ENCODE measurements around the gene TRAPPC6A. TPM values are rescaled to one million over a fixed set of nuclear protein-coding genes. Genes with fewer than 3 reads are reported as not detected.
A peak's percentile ranks its signal among the peaks of the same experiment; 100 is the strongest.

TRAPPC6A gene
- polyA plus RNA-seq, 1 donor = 24.5 TPM

- no peak for DNase-seq
These were observed 11.9 kb upstream of the TRAPPC6A start for GRCh38 chr19:45189971-45190370.

- no peak for DNase-seq
These were observed 9.5 kb upstream of the TRAPPC6A start for GRCh38 chr19:45187421-45188100.

GRCh38 chr19:45186509-45187334 lies 8.7 kb upstream of the TRAPPC6A start:
- no peak for DNase-seq

- no peak for DNase-seq
These were observed 6.1 kb upstream of the TRAPPC6A start for GRCh38 chr19:45184115-45184514.

GRCh38 chr19:45182758-45183157 lies 4.7 kb upstream of the TRAPPC6A start:
- no peak for DNase-seq

GRCh38 chr19:45180936-45181335 lies 2.9 kb upstream of the TRAPPC6A start:
- no peak for DNase-seq

- DNase-seq = no peak
These were observed 1.9 kb upstream of the TRAPPC6A start for GRCh38 chr19:45179892-45180370.

- DNase-seq = no peak
These were observed 1.2 kb upstream of the TRAPPC6A start for GRCh38 chr19:45179072-45179891.

- DNase-seq = peak; percentile 100
These were observed 430 bp upstream of the TRAPPC6A start, which contains the start of gene BLOC1S3 for GRCh38 chr19:45178262-45179071. Gene BLOC1S3 (plus strand): TSS chr19:45178784. CDS start chr19:45179297, 513 bp downstream.

GRCh38 chr19:45175515-45176345 lies 2.3 kb downstream of the TRAPPC6A start:
- DNase-seq = no peak

- no peak for DNase-seq
These were observed 4.2 kb downstream of the TRAPPC6A start for GRCh38 chr19:45173816-45174215.

GRCh38 chr19:45172611-45173208 lies 5.3 kb downstream of the TRAPPC6A start:
- no peak for DNase-seq

- DNase-seq = no peak
These were observed 5.9 kb downstream of the TRAPPC6A start for GRCh38 chr19:45172173-45172572.

GRCh38 chr19:45171211-45171623 lies 6.8 kb downstream of the TRAPPC6A start:
- no peak for DNase-seq

- no peak for DNase-seq
These were observed 7.6 kb downstream of the TRAPPC6A start for GRCh38 chr19:45170146-45171106.

GRCh38 chr19:45169602-45170001 lies 8.4 kb downstream of the TRAPPC6A start:
- no peak for DNase-seq

GRCh38 chr19:45168767-45169351 lies 9.2 kb downstream of the TRAPPC6A start:
- DNase-seq = no peak

GRCh38 chr19:45166723-45167252 lies 11.2 kb downstream of the TRAPPC6A start:
- DNase-seq = no peak

All from left kidney (tissue), 2 donors.